Testis (tissue), 2 donors: ENCODE results near the gene GINS2.

Experiments
- POLR2A ChIP-seq: fragments of 450-650 bp; IDR thresholded peaks from one replicate; pipeline ENCODE4 v1.6.1; 2017; ENCODE audit warnings: antibody characterized with exemption, mild to moderate bottlenecking, moderate library complexity
- TF ChIP-seq, protein P1 (sequence below), 3 experiments: fragments of 450-650 bp in 2 of 3; fragments of 200-600 bp in 1 of 3; sonication (generic) in 1 of 3; IDR thresholded peaks; one replicate each; pipeline ENCODE4 v1.5.1; 2016 to 2019; ENCODE audit warnings: antibody characterized with exemption in 3 of 3, mild to moderate bottlenecking in 2 of 3, moderate library complexity in 1 of 3

DNA sequence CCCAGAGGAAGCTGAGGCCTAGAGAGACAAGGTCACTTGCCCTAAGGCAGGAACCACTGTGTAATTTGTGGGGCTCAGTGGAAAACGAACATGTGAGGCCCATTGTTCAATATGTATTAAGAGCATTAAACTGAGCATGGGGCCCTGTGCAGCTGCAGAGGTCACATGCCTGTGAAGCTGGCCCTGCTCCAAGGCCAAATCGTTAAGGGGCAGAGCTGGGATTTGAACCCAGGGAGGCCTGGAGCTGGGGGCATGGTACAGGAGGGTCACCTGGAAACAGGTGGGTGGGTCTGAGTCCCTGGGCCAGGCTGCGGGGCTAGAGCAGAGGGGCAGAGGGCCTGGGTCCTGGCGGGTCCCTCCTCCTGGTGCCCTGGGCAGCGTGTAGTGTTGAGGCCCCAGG lies 42.4 kb upstream of the GINS2 start:
- TF ChIP-seq, protein P1, sequence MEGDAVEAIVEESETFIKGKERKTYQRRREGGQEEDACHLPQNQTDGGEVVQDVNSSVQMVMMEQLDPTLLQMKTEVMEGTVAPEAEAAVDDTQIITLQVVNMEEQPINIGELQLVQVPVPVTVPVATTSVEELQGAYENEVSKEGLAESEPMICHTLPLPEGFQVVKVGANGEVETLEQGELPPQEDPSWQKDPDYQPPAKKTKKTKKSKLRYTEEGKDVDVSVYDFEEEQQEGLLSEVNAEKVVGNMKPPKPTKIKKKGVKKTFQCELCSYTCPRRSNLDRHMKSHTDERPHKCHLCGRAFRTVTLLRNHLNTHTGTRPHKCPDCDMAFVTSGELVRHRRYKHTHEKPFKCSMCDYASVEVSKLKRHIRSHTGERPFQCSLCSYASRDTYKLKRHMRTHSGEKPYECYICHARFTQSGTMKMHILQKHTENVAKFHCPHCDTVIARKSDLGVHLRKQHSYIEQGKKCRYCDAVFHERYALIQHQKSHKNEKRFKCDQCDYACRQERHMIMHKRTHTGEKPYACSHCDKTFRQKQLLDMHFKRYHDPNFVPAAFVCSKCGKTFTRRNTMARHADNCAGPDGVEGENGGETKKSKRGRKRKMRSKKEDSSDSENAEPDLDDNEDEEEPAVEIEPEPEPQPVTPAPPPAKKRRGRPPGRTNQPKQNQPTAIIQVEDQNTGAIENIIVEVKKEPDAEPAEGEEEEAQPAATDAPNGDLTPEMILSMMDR (IDR thresholded peaks at IDR 0.05) = no peak
- TF ChIP-seq POLR2A = no peak
